Gastroesophageal sphincter (tissue), 4 donors: ENCODE results near the gene NIT2. TPM values are rescaled to one million over a fixed set of nuclear protein-coding genes. Genes with fewer than 3 reads are reported as not detected.

ENCODE experiments used
- ATAC-seq: fragments of 150-250 bp; one replicate; pipeline ENCODE4 v1.9.1; 2016; ENCODE audit warnings: mild to moderate bottlenecking, moderate library complexity
- H3K27ac ChIP-seq, 4 donors: fragments of 200-600 bp; sonication (generic) in 3 of 4; 1 replicate in 3 of 4; 2 replicates in 1 of 4; pipeline ENCODE4 v1.5.1; 2016 to 2019
- H3K27me3 ChIP-seq: fragments of 200-600 bp; sonication (generic); one replicate; pipeline ENCODE4 v1.5.1; 2019
- H3K36me3 ChIP-seq, 2 donors: fragments of 200-600 bp; sonication (generic); one replicate each; pipeline ENCODE4 v1.5.1; 2019; ENCODE audit warnings: control low read depth in 1 of 2
- H3K4me1 ChIP-seq, 3 donors: fragments of 200-600 bp; sonication (generic); 1 replicate in 2 of 3; 2 replicates in 1 of 3; pipeline ENCODE4 v1.5.1; 2016 to 2019; ENCODE audit warnings: control low read depth in 2 of 3
- H3K4me3 ChIP-seq, 2 donors: fragments of 200-600 bp; sonication (generic); one replicate each; pipeline ENCODE4 v1.5.1; 2019; ENCODE audit warnings: mild to moderate bottlenecking in 1 of 2, moderate library complexity in 1 of 2
- H3K9me3 ChIP-seq, 3 donors: fragments of 200-600 bp; sonication (generic); one replicate each; pipeline ENCODE4 v1.5.1; 2017 to 2019; ENCODE audit warnings: control low read depth in 2 of 3
- EP300 ChIP-seq: sonication (generic); formaldehyde crosslinking; IDR thresholded peaks from one replicate; pipeline ENCODE4 v1.6.1; 2017; ENCODE audit warnings: antibody characterized with exemption, mild to moderate bottlenecking
- POLR2A ChIP-seq, 2 donors: fragments of 450-650 bp; IDR thresholded peaks; one replicate each; pipeline ENCODE4 v1.6.1; 2017; ENCODE audit warnings: antibody characterized with exemption in 2 of 2, mild to moderate bottlenecking in 2 of 2, moderate library complexity in 1 of 2
- POLR2AphosphoS5 ChIP-seq: sonication (generic); formaldehyde crosslinking; IDR thresholded peaks from one replicate; pipeline ENCODE4 v1.6.1; 2017; ENCODE audit warnings: antibody characterized with exemption
- WGBS, 2 donors: methylation state at CpG; one replicate each; pipeline ENCODE4 v1.1.5; 2018; ENCODE audit warnings: low coverage in 1 of 2; 5-methylcytosine and 5-hydroxymethylcytosine counted together
- total RNA-seq, 4 donors: library from RNA; depleted of rRNA; stranded (reverse); fragments of >200 nt; gene quantifications; one replicate each; pipeline ENCODE4 v1.1.0, GENCODE V29; 2016
- TF ChIP-seq, protein P1 (sequence below), 4 experiments: fragments of 200-600 bp in 2 of 4; fragments of 450-650 bp in 2 of 4; sonication (generic) in 1 of 4; IDR thresholded peaks; one replicate each; pipeline ENCODE4 v1.5.1; 2017 to 2019; ENCODE audit warnings: antibody characterized with exemption in 4 of 4, mild to moderate bottlenecking in 2 of 4, moderate library complexity in 2 of 4

Gene NIT2
- total RNA-seq, 4 donors from 2014 or later: 13.0 to 39.7 (median 21.1) TPM

DNA sequence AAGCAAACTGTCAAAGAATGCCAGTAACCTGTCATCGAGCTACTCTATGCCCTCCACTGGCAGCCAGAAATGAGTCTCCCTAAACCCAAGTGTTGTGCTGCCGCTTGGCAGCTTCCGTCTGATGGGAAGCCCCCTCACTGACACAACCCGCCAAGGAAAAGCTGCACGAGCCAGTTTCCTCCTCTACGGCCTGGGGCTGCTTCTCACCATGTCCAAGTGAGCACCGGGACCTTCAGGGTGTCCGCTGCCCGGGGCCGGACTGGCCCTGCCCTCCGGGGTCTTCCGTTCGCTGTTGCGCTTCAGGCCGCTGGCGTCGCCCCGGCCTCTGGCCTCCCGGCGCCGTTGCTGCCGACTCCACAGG is 65.8 kb downstream of the NIT2 start:
- peak overlapping the region; percentile 86 to 92 for H3K4me3 ChIP-seq
- WGBS, 2 donors: 0% methylated on average over 2 of the region's 22 CpGs; no CpG with 5 or more reads in 1 of the 2 donors
- TF ChIP-seq, protein P1, sequence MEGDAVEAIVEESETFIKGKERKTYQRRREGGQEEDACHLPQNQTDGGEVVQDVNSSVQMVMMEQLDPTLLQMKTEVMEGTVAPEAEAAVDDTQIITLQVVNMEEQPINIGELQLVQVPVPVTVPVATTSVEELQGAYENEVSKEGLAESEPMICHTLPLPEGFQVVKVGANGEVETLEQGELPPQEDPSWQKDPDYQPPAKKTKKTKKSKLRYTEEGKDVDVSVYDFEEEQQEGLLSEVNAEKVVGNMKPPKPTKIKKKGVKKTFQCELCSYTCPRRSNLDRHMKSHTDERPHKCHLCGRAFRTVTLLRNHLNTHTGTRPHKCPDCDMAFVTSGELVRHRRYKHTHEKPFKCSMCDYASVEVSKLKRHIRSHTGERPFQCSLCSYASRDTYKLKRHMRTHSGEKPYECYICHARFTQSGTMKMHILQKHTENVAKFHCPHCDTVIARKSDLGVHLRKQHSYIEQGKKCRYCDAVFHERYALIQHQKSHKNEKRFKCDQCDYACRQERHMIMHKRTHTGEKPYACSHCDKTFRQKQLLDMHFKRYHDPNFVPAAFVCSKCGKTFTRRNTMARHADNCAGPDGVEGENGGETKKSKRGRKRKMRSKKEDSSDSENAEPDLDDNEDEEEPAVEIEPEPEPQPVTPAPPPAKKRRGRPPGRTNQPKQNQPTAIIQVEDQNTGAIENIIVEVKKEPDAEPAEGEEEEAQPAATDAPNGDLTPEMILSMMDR (IDR thresholded peaks at IDR 0.05): no peak
- TF ChIP-seq EP300: no peak
- TF ChIP-seq POLR2A (IDR thresholded peaks at IDR 0.05): no peak
- TF ChIP-seq POLR2AphosphoS5: no peak
- H3K27me3 ChIP-seq: no peaks in the 10 kb centered on the region
- H3K27ac ChIP-seq: peak overlapping the region; percentile 81 to 95 (median 94)
- H3K36me3 ChIP-seq: no peaks in the 10 kb centered on the region
- no peaks in the 10 kb centered on the region for H3K9me3 ChIP-seq
- peaks cover 9 to 69% (median 17%) of the 10 kb centered on the region in 3 donors for H3K4me1 ChIP-seq
- ATAC-seq: no peak

DNA sequence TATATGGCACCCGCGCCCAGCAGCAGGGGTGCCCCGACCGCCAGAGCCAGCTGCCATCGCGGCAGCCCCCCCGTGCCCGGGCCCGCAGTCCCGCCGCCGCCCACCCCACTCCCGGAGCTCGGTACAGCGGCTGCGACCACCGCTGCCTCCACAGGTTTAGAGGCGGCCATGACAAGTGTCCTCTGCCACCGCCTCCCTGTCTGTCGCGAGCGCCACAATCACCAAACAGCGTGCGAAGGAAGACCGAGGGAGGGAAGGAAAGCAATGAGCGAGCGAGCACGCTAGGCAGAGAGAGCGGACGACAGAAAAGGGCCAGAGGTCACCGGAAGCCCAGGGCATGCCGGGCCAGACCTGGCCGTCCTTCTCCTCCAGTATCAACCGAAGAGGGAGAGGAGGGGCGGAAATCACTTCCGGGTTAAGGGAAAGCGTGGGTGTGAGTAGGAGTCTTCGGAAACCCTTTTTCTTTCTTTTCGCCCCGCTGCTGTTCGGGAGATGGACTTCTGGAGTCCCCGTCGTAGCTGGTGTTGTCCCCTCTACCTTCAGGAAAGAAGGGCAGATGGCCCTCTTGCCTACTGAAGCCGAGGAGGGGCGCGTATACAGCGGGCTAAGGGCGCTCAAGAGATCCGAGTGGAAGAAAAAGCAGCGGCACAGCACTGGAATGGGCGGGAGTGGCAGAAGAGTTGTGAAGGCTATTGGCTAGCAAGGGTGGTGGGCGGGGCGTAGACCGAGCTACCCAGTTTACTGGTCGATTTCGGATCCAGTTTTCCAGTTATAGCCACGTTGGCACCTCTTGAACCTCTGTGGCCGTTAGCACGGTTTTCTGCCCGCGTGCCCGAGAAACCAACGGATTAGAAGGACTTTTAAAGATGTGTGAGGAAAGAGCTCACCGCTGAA is 66.5 kb downstream of the NIT2 start, which contains the start of the genes LNP1 and TOMM70:
Gene LNP1 (plus strand): TSS at position 760 of the 894 bp plus-strand sequence. CDS start 28,191 bp downstream, outside the sequence.
Gene TOMM70 (minus strand): TSS at position 310 of the 894 bp plus-strand sequence. CDS start 140 bp downstream, at position 170.
- 0 to 1% methylated on average over 6 to 20 of the region's 64 CpGs for WGBS, 2 donors
- peaks cover 9 to 69% (median 17%) of the 10 kb centered on the region in 3 donors for H3K4me1 ChIP-seq

DNA sequence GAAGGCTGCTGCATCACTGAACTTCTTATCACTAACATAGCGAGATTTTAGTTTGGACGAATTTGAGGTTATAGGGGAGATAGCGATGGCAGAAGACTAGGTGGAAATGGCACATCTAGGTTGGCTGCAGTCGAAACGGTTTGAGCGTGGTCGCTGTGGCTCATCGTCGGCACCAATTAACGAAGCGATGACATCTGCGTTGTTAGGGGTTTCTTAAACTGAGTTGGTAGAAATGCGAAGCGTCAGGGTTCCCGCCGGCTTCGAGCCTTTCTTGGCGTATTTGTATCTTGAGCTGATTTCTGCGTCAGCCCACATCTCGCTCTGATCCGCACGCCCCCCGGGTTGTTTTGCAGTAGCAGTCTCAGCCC is 67.1 kb downstream of the NIT2 start:
- no peaks in the 10 kb centered on the region for H3K36me3 ChIP-seq
- peaks cover 9 to 62% (median 17%) of the 10 kb centered on the region in 3 donors for H3K4me1 ChIP-seq
- H3K27me3 ChIP-seq: no peaks in the 10 kb centered on the region
- 0% methylated on average over 11 to 22 of the region's 23 CpGs for WGBS, 2 donors
- H3K4me3 ChIP-seq: peak overlapping the region; percentile 86 to 92
- TF ChIP-seq POLR2AphosphoS5 (no peak), POLR2A (IDR thresholded peaks at IDR 0.05) (no peak), EP300 (no peak)
- TF ChIP-seq, protein P1 (IDR thresholded peaks at IDR 0.05): no peak
- peak overlapping the region; percentile 81 to 95 (median 94) for H3K27ac ChIP-seq
- H3K9me3 ChIP-seq: no peaks in the 10 kb centered on the region
- ATAC-seq: no peak

More for the DNA sequence above, 66.5 kb downstream of the NIT2 start, which contains the start of the genes LNP1 and TOMM70:
- Histone ChIP-seq H3K27me3 (no peaks in the 10 kb centered on the region), H3K4me3 (peak within 1 kb of the TSS; percentile 86 to 92), H3K36me3 (no peaks in the 10 kb centered on the region), H3K27ac (peak within 1 kb of the TSS; percentile 81 to 95 (median 94)), H3K9me3 (no peaks in the 10 kb centered on the region)
- peak; percentile 98 for ATAC-seq
- TF ChIP-seq POLR2A (IDR thresholded peaks at IDR 0.05): peak; percentile 35 to 38
- TF ChIP-seq EP300: no peak
- TF ChIP-seq, protein P1 (IDR thresholded peaks at IDR 0.05): no peak
- TF ChIP-seq POLR2AphosphoS5: peak; percentile 78

DNA sequence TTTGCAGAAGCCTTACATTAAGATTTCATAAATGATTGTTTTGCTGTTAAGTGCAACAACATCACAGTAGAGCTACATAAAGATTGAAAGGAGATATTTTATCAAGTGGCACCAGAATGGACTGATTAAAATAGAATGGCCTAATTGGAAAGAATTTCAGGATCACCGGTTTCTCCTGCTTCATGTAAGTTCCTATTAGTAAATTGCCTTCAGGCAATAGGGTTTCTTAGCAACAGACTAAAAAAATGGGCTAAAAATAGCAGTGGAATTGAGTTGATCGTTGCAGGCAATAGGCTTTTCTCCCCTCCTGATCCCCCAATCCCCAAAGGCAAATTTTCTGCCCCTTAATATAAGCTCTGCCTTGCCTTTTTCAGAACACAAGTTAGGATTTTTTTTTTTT is 67.7 kb downstream of the NIT2 start:
- peak overlapping the region; percentile 86 to 92 for H3K4me3 ChIP-seq
- no peaks in the 10 kb centered on the region for H3K27me3 ChIP-seq
- H3K36me3 ChIP-seq: peaks cover 0 to under 1% of the 10 kb centered on the region in 2 donors
- WGBS, 2 donors: 0% methylated on average over 2 of the region's 2 CpGs
- H3K4me1 ChIP-seq: peaks cover 9 to 56% (median 17%) of the 10 kb centered on the region in 3 donors
- peak overlapping the region; percentile 81 to 95 (median 94) for H3K27ac ChIP-seq
- H3K9me3 ChIP-seq: peaks cover 0 to 5% (median 0%) of the 10 kb centered on the region in 3 donors
- no peak for TF ChIP-seq POLR2A (IDR thresholded peaks at IDR 0.05)
- TF ChIP-seq POLR2AphosphoS5: no peak
- no peak for TF ChIP-seq EP300
- TF ChIP-seq, protein P1 (IDR thresholded peaks at IDR 0.05): no peak
- no peak for ATAC-seq
